ENCODE data around the gene TRPM1.

TRPM1 gene

DNA sequence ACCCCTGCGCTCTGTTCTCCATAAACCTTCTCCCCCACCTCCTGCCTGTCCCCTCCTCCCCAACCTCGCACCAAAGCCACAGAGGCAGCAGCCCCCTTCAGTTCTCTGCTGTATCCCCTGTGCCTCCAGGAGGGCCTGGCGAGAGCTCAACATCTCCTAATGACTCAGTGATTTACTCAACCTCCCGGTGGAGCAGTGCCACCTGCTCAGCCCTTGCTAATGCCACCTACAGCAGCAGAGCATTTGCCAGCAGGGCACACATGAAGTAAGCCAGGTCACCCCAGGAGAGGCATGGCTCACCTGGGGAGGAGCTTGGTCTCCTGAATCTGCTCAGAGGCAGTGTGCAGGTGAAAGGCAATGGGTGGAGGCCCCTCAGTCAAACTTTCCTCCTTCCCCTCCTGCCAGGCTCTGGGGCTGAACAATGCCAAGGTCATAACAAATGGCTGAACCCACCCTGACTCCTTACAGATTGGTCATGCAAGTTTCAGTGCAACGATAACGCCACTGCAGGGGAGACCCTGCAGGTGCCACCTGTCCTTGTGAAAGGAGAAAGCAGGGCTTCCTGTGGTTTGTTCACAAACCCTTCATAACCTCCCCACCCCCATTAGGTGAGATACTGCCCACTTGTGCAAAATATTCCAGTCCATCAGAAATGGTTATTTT is 19.8 kb downstream of the TRPM1 start:
- DNase-seq: no peak

DNA sequence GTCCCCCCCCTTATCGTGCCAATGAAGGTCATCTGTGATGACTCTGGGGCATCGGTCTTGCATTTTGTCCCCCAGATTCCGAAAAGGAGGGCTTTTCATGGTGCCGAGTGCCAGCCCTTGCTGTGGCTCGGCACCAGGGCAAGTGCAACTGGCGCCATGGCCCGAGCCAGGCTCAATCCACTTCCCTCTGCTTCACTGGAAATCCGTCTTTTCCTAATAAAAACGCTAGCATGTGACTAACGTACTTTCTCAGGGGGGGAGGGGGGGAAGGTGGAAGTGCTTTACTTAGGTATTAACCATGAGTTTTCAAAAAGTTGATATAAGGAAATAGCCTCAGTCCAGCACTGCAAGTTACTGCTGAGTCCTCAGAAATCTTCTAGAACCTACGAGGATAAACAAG is 20.5 kb downstream of the TRPM1 start:
- peak in 1 of 2 donors; percentile 54 for DNase-seq

DNA sequence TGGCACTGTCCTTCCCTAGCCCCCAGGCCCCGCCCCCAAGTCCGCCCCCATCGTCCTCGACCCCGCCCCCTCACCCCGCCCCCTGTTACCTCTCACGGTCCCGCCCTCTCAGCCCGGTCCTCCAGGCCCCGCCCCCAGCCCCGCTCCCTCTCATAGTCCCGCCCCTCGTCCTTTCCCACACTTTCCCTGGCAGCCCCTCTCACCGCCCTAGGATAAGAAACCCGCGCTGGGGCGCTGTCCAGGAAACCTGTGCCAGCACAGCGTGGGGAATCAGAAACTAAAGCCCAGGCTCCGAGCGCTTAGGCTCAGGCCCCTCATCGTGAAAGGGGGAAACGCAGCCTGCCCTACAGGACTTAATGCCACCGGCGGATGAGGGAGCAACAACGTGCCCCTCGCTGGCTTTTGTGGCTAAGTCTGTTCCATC is 20.9 kb downstream of the TRPM1 start:
- DNase-seq: peak; percentile 20 to 42

DNA sequence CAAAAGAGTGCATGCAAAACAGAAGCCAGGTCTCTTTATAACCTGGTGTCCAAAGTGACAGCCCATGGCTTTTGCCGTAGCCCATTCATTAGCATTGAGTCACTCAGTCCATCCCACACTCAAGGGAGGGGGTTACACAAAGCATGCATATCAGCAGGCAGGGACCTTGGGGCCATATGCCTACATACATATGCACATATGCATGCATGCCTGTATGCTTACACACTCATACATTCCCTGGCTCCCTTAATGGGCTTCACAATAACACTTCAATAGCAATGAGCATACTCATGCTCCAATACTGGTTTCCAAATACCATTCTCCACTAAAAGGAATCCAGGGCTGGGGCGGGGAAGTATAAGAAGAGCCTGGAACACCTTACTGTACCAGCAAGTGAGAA is 22.0 kb downstream of the TRPM1 start:
- no peak for DNase-seq

DNA sequence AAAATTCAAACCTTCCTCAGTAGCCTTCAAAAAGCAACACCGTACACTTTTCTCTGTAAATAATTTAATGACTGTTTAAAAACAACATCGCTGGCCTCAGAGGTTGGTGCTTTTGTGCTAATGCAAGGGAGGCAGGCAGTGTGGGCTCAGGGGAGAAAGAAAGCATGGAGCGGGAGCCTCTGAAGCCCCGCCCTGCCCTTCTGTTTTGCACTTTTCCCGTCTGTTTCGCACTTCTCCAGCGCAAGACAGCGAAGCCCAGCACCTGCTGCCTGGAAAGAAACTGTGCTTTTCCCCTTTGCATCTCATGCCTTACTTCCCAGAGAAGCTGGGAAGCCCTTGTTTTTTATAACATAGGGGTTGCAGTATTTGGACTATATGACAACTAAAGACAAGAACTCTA is 23.1 kb downstream of the TRPM1 start:
- no peak for DNase-seq

DNA sequence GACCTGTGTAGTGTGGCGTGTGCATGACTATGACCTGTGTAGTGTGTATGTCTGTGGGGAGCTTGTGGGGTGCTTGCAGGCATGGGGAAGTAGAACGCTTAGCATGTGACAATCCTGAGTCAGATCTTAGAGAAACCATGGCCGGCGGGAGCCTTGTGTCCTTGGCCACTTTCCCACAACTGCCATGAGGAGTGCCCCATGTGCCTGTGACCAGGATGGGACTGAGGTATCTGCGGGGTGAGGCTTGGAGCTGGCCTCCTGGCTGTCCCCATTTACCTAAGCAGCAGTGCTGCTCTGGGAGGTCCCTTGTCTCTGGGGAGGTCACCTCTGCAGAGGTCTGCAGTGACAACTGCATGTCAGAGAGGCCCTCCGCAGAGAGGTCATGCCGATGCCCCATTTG is 23.6 kb downstream of the TRPM1 start:
- no peak for DNase-seq

DNA sequence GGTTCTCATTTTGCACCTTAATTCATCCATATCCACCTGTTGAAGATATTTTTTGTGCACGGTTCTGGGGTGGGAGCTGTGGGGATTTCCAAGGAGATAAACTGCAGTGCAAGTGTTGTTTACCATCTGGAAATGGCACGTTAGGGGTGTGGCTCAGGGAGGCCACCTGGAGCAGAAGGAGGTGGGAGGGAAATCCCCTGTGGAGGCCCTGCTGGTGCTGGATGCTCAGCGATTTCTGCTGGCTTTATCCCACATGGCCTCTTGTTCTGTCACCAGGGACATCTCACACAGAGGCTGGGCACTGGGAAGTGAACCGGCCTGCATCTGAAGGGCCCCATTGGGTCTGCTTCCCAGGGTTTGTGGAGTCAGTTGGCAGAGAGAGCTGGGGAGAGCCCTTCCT is 24.3 kb downstream of the TRPM1 start:
- no peak for DNase-seq

DNA sequence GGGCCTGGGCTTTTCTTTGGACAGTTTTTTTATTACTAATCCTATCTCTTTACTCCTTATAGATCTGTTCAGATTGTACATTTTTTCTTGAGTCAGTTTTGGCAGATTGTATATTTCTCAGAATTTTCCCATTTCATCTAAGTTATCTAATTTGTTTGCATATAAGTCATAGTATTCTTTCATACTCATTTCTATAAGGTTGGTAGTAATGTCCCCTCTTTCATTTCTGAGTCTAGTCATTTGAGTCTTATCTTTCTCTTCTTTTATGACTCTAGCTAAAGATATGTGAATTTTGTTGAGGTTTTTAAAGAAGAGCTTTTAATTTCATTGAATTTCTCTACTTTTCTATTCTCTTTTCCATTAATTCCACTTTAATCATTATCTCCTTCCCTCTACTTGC is 27.2 kb downstream of the TRPM1 start:
- no peak for DNase-seq

DNA sequence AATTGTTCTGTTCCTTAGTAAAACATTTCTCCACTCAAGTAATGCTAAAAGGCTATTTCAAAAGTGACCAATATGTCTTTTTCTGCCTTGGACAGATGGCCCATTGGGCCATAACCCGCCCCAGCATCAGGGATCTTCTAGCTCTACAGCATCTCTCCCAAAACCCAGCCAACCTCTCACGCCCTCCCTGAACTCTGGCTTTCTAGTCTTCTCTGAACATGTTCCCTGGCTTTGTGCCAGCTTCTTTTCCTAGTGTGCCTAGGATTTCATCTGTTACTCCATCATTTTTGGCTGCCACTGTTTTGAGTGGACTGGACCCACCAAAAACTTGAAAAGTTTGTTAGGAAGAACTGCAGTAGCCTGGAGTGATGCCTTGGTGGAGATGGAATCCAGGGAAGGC is 30.7 kb downstream of the TRPM1 start:
- no peak for DNase-seq

DNA sequence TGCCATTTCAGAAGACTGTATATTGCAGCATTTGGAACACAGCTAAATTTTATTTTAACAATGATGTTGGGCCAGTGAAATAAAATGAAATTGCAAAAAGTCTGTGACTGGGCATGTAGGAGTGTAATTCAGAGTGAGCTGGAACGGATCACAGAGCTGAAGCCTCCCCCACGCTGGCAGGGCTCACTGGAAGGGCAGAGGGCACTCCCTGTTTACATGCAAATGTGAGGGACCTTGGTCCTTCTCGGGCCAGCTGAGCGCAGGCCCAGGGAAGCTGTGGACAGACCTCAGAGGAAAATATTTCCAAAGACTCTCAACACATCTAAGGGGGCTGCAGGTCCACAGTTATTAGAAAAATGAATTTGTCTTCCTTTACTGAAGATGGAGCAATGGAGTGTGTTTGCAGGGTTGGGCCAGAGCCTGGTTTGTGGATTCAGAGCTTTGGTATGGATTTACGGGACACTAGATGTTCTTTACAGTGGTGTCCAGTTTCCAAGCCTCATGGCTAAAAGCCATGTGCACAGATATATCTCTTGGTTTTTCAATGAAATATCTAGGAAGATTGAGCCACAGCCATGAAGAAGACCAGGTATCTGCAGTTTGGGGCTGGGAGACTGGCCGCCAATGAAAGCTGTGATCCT is 32.0 kb downstream of the TRPM1 start:
- DNase-seq: no peak

DNA sequence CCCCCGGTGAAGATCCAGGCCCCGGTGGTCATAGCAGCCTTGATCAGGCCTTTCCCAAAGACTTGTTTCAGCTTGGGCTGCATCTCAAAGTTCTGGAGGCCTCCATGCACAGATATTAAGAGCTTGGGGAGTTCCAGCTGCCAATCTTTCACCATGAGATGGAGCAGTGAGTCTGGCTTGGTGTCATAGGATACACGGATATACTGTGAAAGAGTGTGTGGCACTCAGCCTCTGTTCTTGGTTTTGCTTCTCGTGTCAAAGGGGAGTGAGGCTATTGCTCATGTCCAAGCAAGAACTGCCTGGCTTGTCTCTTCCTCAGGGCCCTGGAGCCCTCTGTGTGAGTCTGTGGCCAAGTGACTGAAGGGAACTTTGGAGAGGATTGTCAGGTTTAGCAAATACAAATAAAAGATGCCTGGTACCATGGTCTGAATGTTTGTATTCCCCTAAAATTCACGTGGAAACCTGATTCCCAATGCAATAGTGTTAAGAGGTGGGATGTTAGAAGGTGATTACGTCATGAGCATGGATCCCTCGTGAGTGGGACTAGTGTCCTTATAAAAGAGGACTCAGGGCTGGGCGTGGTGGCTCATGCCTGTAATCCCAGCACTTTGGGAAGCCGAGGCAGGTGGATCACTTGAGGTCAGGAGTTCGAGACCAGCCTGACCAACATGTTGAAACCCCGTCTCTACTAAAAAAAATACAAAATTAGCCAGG is 33.5 kb downstream of the TRPM1 start:
- no peak for DNase-seq

DNA sequence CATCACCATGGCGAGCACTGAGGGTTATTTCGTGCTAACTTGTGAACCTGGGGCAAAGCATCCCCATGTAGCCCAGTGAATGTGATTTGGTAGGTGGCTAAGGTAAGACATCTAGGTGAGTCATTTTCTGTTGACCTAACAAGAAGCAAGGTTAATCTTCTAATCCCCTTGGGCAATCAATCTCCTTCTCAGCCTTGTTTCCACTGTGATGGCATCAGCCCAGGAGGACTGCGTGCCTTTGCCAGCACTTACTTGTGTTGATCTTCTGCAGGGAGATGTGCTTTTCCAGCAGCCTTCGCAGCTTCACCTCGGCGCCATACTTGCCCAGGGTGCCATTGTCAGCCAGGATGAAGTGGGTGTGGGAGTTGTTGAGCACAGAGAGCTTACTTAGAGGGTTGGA is 35.7 kb downstream of the TRPM1 start:
- no peak for DNase-seq

DNA sequence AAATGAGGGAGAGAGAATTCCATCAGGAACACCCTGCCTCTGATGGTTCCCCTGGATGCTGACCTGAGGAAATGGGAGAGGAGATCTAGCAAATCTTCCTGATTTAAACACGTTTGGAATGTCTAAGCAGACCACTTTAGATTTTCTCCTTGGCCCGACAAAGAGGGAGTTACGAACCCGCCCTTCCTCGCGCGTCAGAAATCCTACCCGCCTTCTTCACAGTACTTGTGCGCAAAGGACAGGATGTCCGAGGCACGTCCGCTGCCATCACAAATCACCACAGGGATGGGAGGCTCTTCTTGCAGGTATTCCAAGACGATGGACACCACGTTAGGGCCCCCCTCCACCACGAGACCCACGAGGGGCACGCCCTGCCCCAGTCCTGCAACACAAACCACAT is 38.6 kb downstream of the TRPM1 start:
- DNase-seq: no peak

DNA sequence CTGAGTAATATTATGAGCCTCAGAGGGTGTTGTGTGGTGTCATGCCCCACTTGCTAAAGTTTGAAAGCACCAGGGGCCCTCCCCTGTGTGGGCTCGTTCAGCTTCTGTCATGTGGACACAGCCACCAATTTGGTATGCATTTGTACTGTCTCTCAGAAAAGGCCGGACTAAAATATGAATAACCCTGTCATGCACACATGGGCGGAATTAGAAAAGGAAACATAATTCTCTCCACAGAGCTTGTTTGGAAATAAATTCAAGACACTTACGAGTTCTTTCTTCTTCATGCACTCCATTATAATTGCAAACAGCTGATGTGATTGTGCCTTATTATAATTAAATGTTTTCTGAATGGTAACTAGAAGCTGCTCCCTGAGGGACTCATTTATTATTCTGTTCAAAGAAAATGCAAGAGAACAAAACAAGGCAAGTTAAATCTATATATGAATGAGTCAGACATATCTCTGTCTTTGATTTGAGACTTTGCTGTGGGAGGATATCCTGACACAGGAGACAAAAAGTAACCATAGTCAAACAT is 39.1 kb downstream of the TRPM1 start:
- DNase-seq: no peak

DNA sequence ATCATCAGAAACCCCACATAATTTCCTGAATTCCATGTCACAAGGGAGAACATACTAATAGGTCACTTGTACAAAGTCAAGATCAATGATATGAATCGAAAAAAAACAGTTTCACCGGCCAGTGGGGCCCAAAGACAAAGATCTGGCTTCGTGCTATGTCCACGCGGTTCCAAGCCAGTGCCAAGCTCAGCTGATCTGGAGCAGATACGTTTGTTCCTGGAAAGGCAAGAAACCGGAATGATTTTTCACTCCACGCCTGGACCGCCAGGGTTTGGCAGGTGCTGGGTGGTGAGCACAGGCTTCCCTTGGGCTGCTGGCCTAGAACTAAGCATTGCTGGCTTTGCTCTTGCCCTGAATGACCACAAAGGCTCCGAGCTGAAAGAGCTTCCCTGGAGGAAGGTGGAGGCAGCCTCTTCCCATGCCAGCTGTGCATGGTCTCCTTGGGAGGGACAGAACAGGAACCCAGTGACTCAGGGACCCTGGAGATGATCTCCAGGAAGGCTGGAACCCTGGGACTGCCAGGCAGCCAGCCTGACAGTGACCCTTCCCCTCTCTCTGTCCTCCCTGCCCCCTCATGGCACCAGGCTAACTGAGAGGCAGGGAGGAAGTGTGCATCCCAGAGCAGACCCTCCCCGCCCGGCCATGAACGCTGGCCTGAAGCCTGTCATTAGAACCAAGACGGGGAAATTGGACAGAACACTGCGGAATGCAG is 40.9 kb downstream of the TRPM1 start:
- DNase-seq: no peak

DNA sequence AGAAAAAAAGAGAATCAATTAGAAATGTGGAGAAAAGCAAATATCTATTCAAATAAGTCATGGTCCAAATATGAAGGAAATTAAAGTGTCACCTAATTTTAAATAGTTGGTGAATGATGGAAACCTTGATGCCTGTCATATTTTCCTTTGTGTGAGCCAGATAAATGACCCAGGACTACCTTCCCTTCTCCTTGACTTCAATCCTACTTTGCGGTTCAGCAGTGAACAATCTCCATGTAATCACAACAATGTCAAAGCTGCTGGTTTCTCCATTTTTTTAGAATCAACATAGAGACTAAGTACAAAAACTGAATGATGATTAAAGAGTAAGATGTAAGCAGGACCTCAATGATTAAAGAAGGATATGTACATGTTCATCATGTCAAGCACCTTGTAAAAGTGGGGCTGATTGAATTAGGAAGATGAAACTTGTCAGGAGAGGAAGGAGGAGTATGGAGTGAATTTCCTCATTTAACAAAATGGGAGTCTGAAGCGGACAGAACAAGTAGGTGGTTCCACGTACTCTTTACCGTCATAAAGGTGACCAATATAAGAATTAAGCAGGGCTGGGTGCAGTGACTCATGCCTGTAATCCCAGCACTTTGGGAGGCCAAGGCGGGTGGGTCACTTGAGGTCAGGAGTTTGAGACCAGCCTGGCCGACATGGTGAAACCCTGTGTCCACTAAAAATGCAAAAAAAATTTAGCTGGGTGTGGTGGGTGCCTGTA is 43.1 kb downstream of the TRPM1 start:
- no peak for DNase-seq

DNA sequence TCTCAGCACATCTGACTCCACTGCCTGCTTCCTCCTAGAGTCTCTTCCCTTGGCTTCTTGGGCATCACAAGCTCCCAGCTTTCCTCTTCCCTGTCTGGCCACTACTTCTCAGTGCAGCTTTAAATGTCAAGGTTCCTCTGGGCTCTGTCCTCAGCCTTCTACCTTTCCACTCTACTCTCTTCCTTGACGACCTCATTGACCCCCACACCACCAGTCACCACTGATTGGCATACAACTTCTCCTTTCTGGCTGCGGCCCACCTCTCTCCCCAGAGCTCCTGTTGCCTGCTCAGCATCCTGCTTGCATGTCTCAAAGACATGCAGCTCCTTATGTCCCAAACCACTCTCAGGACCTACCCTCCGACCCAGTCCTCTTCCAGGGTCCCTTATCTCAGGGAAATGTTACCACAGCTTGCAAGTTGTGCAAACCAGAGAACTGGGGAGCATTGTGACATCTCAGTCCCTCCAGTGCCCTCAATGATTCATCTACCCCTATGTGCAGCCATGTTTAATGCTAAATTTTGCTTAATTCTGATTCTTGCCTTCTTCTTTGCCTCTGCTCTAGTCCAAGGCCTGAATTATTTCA is 49.9 kb downstream of the TRPM1 start:
- DNase-seq: no peak

DNA sequence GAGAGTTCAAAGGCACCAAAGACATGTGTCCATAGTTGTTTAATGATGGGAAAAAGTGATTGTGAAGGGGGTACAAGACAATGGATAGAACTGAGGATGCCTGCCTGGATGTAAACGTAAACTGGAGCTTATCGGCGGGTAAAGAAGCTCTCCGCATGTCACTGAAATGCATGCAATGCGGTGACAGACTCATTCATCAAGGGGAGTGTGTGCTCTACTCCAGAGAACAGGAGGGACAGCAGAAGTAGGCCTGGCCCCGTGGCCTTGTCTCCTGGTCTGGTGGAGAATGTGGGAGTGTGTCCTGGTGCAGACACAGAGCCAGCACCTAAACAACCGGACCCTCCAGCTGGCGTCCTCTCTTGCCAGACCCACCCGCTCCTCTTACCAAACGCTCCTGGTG is 50.6 kb downstream of the TRPM1 start:
- no peak for DNase-seq

DNA sequence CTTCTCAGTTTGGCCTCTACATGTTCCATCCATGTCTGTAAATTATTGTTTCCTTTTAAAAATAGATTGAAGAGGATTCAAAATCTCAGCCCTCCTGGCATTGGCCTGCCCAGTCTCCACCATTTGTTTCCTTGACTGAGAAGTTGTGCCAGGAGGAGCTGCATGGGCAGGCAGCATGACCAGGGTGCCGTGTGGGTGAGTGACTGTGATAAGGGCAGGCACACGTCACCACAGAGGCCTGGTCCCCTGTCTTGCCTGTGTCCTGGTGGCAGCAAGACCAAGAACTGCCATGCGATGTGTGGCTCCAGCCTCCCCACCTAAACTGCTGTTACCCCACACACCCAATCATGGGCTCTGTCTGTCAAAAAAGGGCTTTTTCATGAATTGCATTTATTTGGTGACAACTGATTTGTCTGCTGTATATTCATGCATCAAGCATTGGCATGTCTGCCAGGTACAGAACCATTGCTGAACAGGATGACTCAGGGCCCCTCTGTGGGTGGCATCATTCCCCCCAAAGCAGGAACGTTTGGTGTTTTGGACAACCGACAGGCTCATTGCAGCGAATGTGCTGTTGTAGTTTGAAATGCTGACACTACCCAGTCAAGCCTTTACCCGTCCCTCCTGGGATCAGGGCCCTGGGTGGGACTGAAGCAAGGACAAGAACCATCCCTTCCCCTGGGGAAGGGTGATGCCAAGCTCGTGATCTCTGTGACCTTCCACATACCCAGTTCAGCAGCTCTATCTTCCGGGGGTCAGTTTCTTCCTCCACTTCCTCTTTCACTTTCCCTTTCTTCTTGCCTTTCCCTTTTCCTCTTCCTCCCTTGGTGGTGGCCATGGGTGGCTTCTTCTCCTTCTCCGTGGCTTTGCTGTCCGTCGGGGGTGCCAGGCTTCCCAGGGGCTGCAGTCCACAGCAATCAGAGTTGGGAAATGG is 51.6 kb downstream of the TRPM1 start:
- peak in 1 of 2 donors; percentile 20 for DNase-seq

DNA sequence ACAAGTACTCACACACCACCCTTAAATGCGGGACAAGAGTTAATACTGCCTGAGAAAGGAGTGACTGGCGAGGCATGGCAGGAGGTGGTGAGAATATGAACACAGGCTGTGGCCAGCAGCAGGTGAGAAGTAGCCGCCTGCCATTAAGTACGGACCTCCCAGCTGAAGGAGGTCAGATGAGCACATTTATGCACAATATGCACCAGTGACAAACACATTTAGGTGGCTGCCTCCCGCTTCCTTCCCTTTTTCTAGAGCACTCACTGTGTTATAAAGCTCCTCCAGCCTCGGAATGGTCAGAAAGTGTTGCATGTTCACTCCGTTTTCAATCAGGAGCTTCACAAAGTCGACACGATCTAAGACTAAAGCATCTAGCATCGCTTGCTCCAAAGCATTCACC is 52.4 kb downstream of the TRPM1 start:
- DNase-seq: no peak

DNA sequence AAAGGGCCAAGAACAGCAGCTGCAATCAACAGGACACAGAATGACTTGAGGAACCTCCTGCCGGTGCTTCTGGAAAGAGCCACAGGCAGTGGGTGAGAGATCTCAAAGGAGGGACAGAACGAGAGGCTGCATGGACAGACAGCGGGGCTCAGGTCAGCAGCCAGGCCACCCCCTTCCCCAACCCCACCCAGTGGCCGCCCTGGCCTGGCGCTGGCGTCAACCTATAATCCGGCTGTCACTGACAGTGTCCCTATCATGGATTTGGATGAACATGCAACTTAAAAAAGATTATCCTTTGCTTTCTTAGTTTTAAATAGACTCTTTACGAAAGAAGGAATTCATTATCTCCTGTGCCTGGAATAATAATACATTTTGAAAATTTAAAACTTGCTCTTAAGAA is 54.1 kb downstream of the TRPM1 start:
- DNase-seq: no peak
